Astrocyte of the spinal cord (primary cell): ENCODE measurements around the gene FBXL16.

ENCODE experiments used
- DNase-seq: peaks from one replicate; pipeline ENCODE4 v3.0.0; 2011; ENCODE audit warnings: low read depth, low spot score
- H3K4me3 ChIP-seq: 2 replicates; pipeline ENCODE4 v1.5.1; 2011; ENCODE audit warnings: low read depth, mild to moderate bottlenecking, low read length, moderate library complexity
- in situ Hi-C: cut with HindIII; loops from 2 replicates; pipeline ENCODE4 v1.10.0; 2017; ENCODE audit warnings: low sequenced_read_pairs
- TF ChIP-seq, protein P1 (sequence below): IDR thresholded peaks from 2 replicates; pipeline ENCODE4 v1.5.1; 2012; ENCODE audit warnings: low read depth, mild to moderate bottlenecking, low read length, inconsistent platforms

Gene FBXL16

DNA sequence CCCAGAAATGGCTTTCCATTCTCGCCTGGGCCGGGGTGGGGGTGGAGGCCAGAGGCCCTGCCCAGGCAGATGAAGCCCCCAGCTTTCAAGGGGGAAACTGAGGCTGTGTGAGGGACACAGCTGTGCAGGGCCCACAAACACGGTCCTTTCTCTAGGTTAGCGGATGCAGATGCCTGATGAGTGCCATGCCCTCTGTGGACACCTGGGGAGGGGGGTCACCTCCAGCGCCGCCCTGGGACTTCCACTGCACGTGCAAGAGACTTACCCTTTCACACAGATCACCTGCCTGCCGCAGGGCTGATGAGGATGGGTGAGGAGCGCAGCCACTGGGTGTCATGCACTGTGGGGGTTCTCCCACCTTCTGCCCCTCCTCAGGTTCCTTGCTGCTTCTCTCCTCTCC, 12.8 kb upstream of the FBXL16 start:
- in situ Hi-C loops = no loop called here
- DNase-seq = no peak
- TF ChIP-seq, protein P1, sequence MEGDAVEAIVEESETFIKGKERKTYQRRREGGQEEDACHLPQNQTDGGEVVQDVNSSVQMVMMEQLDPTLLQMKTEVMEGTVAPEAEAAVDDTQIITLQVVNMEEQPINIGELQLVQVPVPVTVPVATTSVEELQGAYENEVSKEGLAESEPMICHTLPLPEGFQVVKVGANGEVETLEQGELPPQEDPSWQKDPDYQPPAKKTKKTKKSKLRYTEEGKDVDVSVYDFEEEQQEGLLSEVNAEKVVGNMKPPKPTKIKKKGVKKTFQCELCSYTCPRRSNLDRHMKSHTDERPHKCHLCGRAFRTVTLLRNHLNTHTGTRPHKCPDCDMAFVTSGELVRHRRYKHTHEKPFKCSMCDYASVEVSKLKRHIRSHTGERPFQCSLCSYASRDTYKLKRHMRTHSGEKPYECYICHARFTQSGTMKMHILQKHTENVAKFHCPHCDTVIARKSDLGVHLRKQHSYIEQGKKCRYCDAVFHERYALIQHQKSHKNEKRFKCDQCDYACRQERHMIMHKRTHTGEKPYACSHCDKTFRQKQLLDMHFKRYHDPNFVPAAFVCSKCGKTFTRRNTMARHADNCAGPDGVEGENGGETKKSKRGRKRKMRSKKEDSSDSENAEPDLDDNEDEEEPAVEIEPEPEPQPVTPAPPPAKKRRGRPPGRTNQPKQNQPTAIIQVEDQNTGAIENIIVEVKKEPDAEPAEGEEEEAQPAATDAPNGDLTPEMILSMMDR = no peak
- no peak overlapping the region for H3K4me3 ChIP-seq

DNA sequence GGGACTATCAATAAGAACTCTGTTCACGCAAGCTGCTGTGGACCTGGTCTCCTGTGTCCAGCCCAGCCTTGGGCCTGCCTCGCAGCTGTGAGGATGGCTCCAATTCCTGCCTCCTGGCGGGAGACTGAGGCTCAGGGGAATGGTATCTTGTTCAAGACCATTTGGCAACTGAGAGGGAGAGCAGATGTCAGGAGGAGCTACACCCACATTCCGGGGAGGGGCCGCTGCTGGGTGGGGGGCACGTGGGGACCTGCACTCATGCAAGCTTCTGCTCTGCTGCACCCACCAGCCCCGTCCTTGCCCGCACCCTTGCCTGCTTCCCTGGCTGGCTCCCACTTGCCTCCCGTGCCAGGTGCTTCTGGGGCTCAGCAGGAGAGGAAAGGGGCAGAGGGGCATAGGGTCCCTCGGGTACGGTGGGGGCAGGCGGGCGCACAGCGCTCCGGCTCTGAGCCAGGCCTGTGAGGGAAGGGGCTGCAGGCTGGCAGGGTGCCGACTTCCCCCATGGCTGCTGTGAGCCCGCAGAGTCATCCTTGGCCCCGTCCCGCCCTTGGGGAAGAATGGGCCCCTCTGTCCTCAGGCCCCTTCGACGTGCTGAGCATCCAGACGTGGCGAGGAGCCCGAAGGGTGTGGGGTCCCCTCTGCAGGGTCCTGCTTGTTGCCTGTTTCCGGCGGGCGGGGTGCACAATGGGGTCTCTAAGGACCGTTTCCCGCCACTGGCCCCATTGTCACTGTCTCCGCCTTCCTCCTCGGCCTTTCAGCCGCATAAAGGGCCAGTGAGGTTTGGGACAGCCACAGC, 12.0 kb upstream of the FBXL16 start:
- in situ Hi-C loops = no loop called here
- TF ChIP-seq, protein P1 = no peak
- no peak for DNase-seq
- H3K4me3 ChIP-seq = no peak overlapping the region

DNA sequence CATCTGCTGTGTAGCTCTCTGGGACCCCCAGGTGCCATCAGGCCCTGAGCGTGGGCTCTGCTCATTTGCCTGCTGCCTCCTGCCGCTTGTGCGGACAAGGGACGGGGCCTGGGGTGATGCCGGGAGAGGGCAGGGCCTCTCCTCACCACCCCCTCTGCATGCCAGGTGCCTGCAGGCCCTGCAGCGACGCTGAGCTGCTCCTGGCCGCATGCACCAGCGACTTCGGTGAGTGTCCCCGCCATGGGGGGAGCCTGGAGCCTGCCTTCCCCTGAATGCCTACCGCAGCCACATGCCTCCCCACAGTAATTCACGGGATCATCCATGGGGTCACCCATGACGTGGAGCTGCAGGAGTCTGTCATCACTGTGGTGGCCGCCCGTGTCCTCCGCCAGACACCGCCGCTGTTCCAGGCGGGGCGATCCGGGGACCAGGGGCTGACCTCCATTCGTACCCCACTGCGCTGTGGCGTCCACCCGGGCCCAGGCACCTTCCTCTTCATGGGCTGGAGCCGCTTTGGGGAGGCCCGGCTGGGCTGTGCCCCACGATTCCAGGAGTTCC, 11.2 kb upstream of the FBXL16 start:
- in situ Hi-C loops = no loop called here
- H3K4me3 ChIP-seq = peak overlapping the region; percentile 47
- no peak for DNase-seq
- TF ChIP-seq, protein P1 = no peak

DNA sequence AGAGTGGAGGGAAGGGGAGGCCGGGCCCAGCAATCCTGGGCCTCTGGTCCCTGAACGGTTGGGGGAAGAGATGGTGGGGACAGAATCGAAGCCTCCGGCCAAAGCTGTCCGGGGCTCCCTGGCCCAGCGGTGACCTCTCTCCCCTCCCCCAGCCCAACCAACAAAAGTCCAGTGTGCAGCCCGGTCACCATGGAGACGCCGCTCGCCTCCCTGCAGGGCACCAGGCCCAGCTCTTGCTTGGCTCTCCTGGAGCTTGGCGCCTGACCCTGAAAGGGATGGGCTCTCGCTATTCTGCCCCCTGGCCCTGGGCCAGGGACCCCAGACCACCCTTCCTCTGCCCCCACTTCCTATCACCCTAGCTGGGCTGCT, 10.6 kb upstream of the FBXL16 start:
- in situ Hi-C loops = no loop called here
- TF ChIP-seq, protein P1 = no peak
- DNase-seq = peak; percentile 77
- peak overlapping the region; percentile 47 for H3K4me3 ChIP-seq

DNA sequence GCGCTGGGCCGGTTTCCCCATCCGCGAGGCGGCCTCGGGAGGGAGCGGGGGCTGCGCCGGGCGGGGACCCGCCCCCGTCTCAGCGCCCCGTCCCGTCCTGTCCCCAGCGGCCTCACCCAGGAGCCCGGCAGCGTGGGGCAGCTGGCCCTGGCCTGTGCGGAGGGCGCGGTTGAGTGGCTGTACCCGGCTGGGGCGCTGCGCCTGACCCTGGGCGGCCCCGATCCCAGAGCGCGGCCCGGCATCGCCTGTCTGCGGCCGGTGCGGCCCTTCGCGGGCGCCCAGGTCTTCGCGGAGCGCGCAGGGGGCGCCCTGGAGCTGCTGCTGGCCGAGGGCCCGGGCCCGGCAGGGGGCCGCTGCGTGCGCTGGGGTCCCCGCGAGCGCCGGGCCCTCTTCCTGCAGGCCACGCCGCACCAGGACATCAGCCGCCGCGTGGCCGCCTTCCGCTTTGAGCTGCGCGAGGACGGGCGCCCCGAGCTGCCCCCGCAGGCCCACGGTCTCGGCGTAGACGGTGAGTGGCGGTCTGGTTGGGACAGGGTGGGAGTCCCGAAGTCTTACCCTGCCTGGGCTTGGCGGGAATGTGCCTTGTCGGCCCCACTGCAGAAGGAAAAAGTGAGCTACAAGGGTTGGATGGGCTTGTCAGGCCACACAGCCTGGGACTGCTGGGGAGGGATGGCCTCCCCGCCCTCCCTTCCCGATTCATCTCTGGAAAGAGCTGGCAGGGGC, 10.0 kb upstream of the FBXL16 start:
- TF ChIP-seq, protein P1 = no peak
- DNase-seq = no peak
- peak overlapping the region; percentile 47 for H3K4me3 ChIP-seq
- in situ Hi-C loops = no loop called here

DNA sequence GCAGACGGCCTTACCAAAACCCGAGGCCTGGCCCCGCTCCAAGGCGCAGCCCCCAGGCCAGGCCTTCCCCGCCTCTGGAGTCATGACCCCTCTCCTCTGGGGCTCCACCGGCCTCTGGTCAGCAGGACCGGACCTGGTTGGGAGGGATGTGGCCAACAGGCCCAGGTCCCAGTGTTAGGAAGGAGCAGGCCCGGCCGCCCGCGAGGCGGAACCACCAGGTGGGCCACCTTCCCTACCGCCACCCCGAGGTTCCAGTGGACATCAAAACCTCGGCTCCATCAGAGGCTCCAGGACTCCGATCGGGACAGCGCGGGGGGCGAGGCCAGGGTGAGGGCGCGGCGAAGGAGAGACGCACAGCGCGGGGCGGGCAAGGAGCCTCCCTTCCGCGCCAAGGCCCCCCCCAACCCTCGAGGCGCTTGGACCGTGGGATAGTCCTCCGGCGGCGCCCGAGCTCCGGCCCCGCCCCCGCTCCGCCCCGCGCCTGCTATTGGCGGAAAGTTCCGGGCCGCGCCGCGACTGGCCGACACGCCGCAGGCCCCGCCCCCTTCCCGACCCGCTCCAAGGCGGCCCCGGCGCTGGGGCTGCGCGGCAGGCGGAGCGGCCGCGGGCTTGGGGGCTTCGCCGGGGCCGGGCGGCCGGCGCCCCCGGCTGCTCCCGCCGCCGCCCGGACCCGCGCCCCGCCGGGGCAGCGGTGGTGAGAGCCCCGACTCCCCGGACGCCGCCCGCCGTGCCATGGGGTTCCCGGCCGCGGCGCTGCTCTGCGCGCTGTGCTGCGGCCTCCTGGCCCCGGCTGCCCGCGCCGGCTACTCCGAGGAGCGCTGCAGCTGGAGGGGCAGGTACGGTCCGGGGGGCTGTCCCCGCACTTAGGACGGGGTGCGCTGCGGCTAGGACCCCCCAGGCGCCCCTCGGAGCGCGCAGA, 9.2 kb upstream of the FBXL16 start, which contains the start of gene METRN:
Gene METRN (plus strand): TSS at position 561 of the 919 bp plus-strand sequence. CDS start 172 bp downstream, at position 733.
- TF ChIP-seq, protein P1 = no peak
- DNase-seq = peak; percentile 86
- peak within 1 kb of the TSS; percentile 47 for H3K4me3 ChIP-seq
- in situ Hi-C loops = no loop called here
